Thoracic aorta (tissue), 2 donors: ENCODE measurements around the gene PPP2R5A. TPM values are rescaled to one million over a fixed set of nuclear protein-coding genes. Genes with fewer than 3 reads are reported as not detected.
"Not testable (repeated sequence)": the region's sequence is repeated elsewhere in the genome, so short reads cannot be mapped to it uniquely, and the experiment has no call there.

Source experiments
- ATAC-seq: fragments of 150-250 bp; one replicate; pipeline ENCODE4 v1.8.0; 2017; ENCODE audit warnings: low read depth; ENCODE audit not compliant: insufficient number of reproducible peaks, low FRiP score
- DNase-seq: peaks from one replicate; pipeline ENCODE4 v3.0.0-alpha.2; 2020; ENCODE audit warnings: low spot score
- H3K27ac ChIP-seq, 2 donors: fragments of 200-600 bp; sonication (generic); 1 replicate in 1 of 2; 2 replicates in 1 of 2; pipeline ENCODE4 v1.5.1; 2016; ENCODE audit warnings: mild to moderate bottlenecking in 2 of 2, moderate library complexity in 2 of 2
- H3K27me3 ChIP-seq: fragments of 200-600 bp; sonication (generic); replicated peaks from 2 replicates; pipeline ENCODE4 v1.6.0; 2016; ENCODE audit warnings: mild to moderate bottlenecking; ENCODE audit not compliant: insufficient read depth
- H3K36me3 ChIP-seq: fragments of 200-600 bp; sonication (generic); one replicate; pipeline ENCODE4 v1.5.1; 2016
- H3K4me1 ChIP-seq, 2 donors: fragments of 200-600 bp; sonication (generic); 1 replicate in 1 of 2; 2 replicates in 1 of 2; pipeline versions ENCODE4 v1.5.1 to v1.6.0; 2016; ENCODE audit warnings: low read depth in 2 of 2, mild to moderate bottlenecking in 1 of 2; ENCODE audit not compliant: control insufficient read depth in 1 of 2
- H3K4me3 ChIP-seq: fragments of 200-600 bp; sonication (generic); 2 replicates; pipeline ENCODE4 v1.5.1; 2016; ENCODE audit warnings: mild to moderate bottlenecking
- H3K9me3 ChIP-seq: fragments of 200-600 bp; sonication (generic); 2 replicates; pipeline ENCODE4 v1.5.1; 2016
- CTCF ChIP-seq: fragments of 200-600 bp; sonication (generic); IDR thresholded peaks from one replicate; pipeline ENCODE4 v1.5.1; 2019; ENCODE audit warnings: antibody characterized with exemption
- total RNA-seq, 2 donors: library from RNA; depleted of rRNA; stranded (reverse); fragments of >200 nt; gene quantifications; one replicate each; pipeline versions ENCODE4 v1.1.0 to v1.2.3, GENCODE V29; 2016

PPP2R5A gene
- total RNA-seq, 2 donors from 2014 or later: 46.1 to 50.6 TPM

GRCh38 chr1:212287261-212287895, 2.2 kb downstream of the PPP2R5A start:
- TF ChIP-seq CTCF: no peak
- Histone ChIP-seq H3K27me3 (no peaks in the 10 kb centered on the region), H3K27ac (peak overlapping the region; percentile 99 to 100), H3K4me3 (peak overlapping the region; percentile 86), H3K36me3 (no peaks in the 10 kb centered on the region), H3K4me1 (peaks cover 43 to 45% of the 10 kb centered on the region in 2 donors), H3K9me3 (no peaks in the 10 kb centered on the region)
- DNase-seq (no peak), ATAC-seq (no peak)

- Histone ChIP-seq H3K4me3 (peak overlapping the region; percentile 86), H3K4me1 (peaks cover 48 to 51% of the 10 kb centered on the region in 2 donors), H3K27ac (peak overlapping the region; percentile 49 to 53)
- H3K27me3 ChIP-seq, ATAC-seq, H3K36me3 ChIP-seq, DNase-seq, H3K9me3 ChIP-seq: not testable (repeated sequence)
Measured at GRCh38 chr1:212287995-212288394, 2.8 kb downstream of the PPP2R5A start.

GRCh38 chr1:212288615-212289014, 3.4 kb downstream of the PPP2R5A start:
- no peak for ATAC-seq
- Histone ChIP-seq H3K9me3 (no peaks in the 10 kb centered on the region), H3K4me3 (peak overlapping the region; percentile 86), H3K27ac (peak overlapping the region in 1 of 2 donors; percentile 53), H3K36me3 (no peaks in the 10 kb centered on the region), H3K27me3 (no peaks in the 10 kb centered on the region), H3K4me1 (peaks cover 50 to 57% of the 10 kb centered on the region in 2 donors)
- DNase-seq: no peak
- TF ChIP-seq CTCF: no peak

- ATAC-seq: no peak
- Histone ChIP-seq H3K4me1 (peaks cover 55 to 65% of the 10 kb centered on the region in 2 donors), H3K27me3 (no peaks in the 10 kb centered on the region), H3K4me3 (peak overlapping the region; percentile 41), H3K36me3 (no peaks in the 10 kb centered on the region), H3K27ac (peak overlapping the region in 1 of 2 donors; percentile 37), H3K9me3 (no peaks in the 10 kb centered on the region)
- no peak for TF ChIP-seq CTCF
- no peak for DNase-seq
Measured at GRCh38 chr1:212289262-212290077, 4.3 kb downstream of the PPP2R5A start.

GRCh38 chr1:212290608-212291007, 5.4 kb downstream of the PPP2R5A start:
- DNase-seq (no peak), ATAC-seq (no peak)
- Histone ChIP-seq H3K36me3 (no peaks in the 10 kb centered on the region), H3K9me3 (no peaks in the 10 kb centered on the region), H3K4me3 (no peak overlapping the region), H3K27ac (peak overlapping the region in 1 of 2 donors; percentile 37), H3K4me1 (peaks cover 57 to 65% of the 10 kb centered on the region in 2 donors), H3K27me3 (no peaks in the 10 kb centered on the region)
- TF ChIP-seq CTCF: no peak
